ENCODE results near the gene ZNF212. TPM values are rescaled to one million over a fixed set of nuclear protein-coding genes. Genes with fewer than 3 reads are reported as not detected.

Gene ZNF212
- total RNA-seq, result 10 to 100 TPM; 14.6 to 15.5 TPM

GRCh38 chr7:149239345-149240143 is at the start of gene ZNF212:
Gene ZNF212 (plus strand): TSS chr7:149239651. CDS start chr7:149239779, 128 bp downstream.
- DNase-seq, result peak; percentile 88
- Mint-ChIP-seq H3K27ac (peak within 1 kb of the TSS; percentile 81), H3K4me3 (peak within 1 kb of the TSS; percentile 92), H3K9me3 (peaks cover 3% of the 10 kb centered on the region), H3K4me1 (peaks cover 16% of the 10 kb centered on the region), H3K27me3 (no peaks in the 10 kb centered on the region), H3K36me3 (peaks cover 9% of the 10 kb centered on the region)
- ATAC-seq (ENCODE audit: low read depth), result peak; percentile 100
- POLR2A ChIA-PET, result interaction anchor here (0.6 to 1.5 kb wide), 2 partner anchors 44 to 120 kb away, joined by 3 to 4 read pairs; partner anchors contain the start of gene ZNF282

DNA sequence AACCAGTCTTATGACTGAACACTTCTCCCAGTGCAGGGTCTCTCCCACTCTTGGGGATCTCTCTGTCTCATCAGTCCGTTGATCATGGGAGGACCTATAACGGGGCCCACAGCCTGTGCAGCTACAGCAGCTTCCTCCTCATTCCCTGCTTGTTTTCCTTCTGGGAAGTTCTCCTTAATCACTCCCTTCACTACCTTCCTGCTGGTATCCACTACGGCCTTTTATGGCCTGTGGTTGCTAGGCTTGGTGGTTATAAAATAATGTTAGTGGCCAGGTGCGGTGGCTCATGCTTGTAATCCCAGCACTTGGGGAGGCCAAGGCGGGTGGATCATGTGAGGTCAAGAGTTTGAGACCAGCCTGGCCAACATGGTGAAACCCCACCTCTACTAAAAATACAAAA is 47.6 kb upstream of the ZNF212 start:
- Mint-ChIP-seq H3K4me3 (peak overlapping the region; percentile 58), H3K4me1 (peaks cover 13% of the 10 kb centered on the region), H3K27ac (no peak overlapping the region), H3K36me3 (no peaks in the 10 kb centered on the region), H3K9me3 (no peaks in the 10 kb centered on the region), H3K27me3 (peaks cover 16% of the 10 kb centered on the region)
- DNase-seq (no peak), ATAC-seq (ENCODE audit: low read depth) (no peak)
- POLR2A ChIA-PET, result no interaction called here

GRCh38 chr7:149194799-149195179 is 44.7 kb upstream of the ZNF212 start:
- Mint-ChIP-seq H3K27ac (peak overlapping the region; percentile 34), H3K27me3 (peaks cover 13% of the 10 kb centered on the region), H3K36me3 (peaks cover 10% of the 10 kb centered on the region), H3K9me3 (no peaks in the 10 kb centered on the region), H3K4me3 (peak overlapping the region; percentile 85), H3K4me1 (peaks cover 29% of the 10 kb centered on the region)
- DNase-seq, result no peak
- no peak for ATAC-seq (ENCODE audit: low read depth)
- POLR2A ChIA-PET, result interaction anchor here (0.7 to 3.4 kb wide), 5 partner anchors 11 to 69 kb away, joined by 3 to 17 read pairs (median 9); partner anchors contain the start of genes ZNF398, ZNF425 and ZNF783

DNA sequence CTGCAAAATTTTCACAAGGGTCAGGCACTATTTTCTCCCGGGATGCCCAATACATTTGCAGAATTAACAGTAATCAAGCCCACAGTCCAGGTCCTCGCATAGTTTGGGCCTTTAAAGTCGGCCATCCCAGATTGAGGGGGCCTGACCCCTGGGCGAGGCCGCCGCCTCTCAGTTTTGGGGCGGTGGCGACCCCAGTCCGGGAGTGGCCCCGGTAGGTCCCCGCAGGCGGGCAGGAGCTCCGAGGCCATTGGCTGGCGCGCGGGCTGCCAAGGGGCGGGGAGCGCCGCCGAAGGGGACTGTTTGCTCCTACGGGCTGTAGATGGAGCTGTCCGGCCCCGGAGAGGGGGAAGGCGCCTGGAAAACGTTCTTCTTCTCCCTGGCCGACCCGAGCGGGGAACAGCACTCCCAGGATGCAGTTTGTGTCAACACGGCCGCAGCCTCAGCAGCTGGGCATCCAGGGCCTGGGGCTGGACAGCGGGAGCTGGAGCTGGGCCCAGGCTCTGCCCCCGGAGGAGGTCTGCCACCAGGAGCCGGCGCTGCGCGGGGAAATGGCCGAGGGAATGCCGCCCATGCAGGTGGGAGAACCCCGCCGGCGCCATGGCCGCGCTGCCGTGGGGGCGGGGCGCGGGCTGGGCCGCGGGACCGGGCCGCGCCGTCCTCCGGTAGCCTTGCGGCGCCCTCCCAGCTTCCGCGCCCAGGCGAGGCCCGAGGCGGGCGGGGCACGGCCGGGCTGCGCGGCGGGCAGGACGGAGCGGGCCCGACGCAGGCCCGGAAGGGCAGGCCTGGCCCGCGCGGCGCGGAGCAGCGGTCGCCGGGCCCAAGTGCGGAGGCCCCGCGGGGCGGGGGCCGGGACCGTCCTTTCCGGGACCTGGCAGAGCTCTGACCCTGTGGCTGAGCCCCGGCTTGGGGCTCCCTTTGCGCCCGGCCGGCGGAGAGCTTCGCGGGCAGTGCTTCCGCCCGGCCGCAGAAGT is 44.0 kb upstream of the ZNF212 start, which contains the start of gene ZNF282:
Gene ZNF282 (plus strand): TSS at position 367 of the 971 bp plus-strand sequence. CDS start 44 bp downstream, at position 411.
- peak within 1 kb of the TSS; percentile 88 for H3K27ac Mint-ChIP-seq
- H3K27me3 Mint-ChIP-seq, result peaks cover 9% of the 10 kb centered on the region
- peak within 1 kb of the TSS; percentile 90 for H3K4me3 Mint-ChIP-seq
- DNase-seq, result peak; percentile 81
- peaks cover 28% of the 10 kb centered on the region for H3K4me1 Mint-ChIP-seq
- no peaks in the 10 kb centered on the region for H3K9me3 Mint-ChIP-seq
- POLR2A ChIA-PET, result interaction anchor here (0.7 to 3.4 kb wide), 10 partner anchors 12 to 265 kb away, joined by 3 to 17 read pairs (median 5); partner anchors contain the start of genes ZNF398, ZNF425, ZNF777 and ZNF783
- peak; percentile 89 for ATAC-seq (ENCODE audit: low read depth)
- H3K36me3 Mint-ChIP-seq, result peaks cover 14% of the 10 kb centered on the region

DNA sequence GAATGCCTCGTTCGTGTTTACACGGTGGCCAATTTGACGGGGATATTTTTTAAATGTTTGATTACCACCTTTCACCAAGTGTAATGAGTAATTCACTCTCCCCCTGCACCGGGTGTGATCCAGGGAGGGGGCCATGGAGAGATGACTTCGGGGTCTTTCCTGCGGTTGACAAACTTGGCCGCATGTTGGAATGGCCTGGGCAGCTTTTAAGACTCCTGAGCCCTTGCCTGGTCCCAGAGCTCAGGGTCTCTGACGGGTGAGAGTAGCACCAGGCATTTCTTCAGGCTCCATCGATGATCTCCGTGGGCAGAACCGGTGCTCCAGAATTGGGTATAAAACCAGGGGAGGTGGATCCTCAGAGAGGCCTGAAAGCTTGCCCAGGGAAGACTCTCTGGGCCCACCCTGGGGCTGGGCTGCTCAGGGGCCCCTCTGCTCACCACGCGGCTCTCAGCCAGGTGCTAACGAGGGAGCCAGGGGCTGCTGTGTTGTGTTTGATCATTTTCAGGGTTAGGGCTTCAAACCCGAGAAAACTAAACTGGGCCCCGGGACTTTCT is 43.2 kb upstream of the ZNF212 start:
- no peak for DNase-seq
- peak; percentile 5 for ATAC-seq (ENCODE audit: low read depth)
- Mint-ChIP-seq H3K4me1 (peaks cover 28% of the 10 kb centered on the region), H3K9me3 (no peaks in the 10 kb centered on the region), H3K27me3 (peaks cover 9% of the 10 kb centered on the region), H3K4me3 (peak overlapping the region; percentile 90), H3K36me3 (peaks cover 20% of the 10 kb centered on the region), H3K27ac (peak overlapping the region; percentile 88)
- POLR2A ChIA-PET, result interaction anchor here (1.1 to 3.4 kb wide), 8 partner anchors 17 to 264 kb away, joined by 3 to 17 read pairs (median 6); partner anchors contain the start of genes ZNF398, ZNF425, ZNF777 and ZNF783

- DNase-seq (peak; percentile 37), ATAC-seq (ENCODE audit: low read depth) (no peak)
- Mint-ChIP-seq H3K4me1 (peaks cover 26% of the 10 kb centered on the region), H3K27me3 (peaks cover 8% of the 10 kb centered on the region), H3K36me3 (peaks cover 22% of the 10 kb centered on the region), H3K4me3 (peak overlapping the region; percentile 90), H3K9me3 (no peaks in the 10 kb centered on the region), H3K27ac (peak overlapping the region; percentile 88)
- POLR2A ChIA-PET, result interaction anchor here (1.1 to 3.4 kb wide), 4 partner anchors 50 to 71 kb away, joined by 4 to 17 read pairs (median 9); partner anchors contain the start of genes ZNF398 and ZNF425
Measured at GRCh38 chr7:149196705-149197171, 42.7 kb upstream of the ZNF212 start.

DNA sequence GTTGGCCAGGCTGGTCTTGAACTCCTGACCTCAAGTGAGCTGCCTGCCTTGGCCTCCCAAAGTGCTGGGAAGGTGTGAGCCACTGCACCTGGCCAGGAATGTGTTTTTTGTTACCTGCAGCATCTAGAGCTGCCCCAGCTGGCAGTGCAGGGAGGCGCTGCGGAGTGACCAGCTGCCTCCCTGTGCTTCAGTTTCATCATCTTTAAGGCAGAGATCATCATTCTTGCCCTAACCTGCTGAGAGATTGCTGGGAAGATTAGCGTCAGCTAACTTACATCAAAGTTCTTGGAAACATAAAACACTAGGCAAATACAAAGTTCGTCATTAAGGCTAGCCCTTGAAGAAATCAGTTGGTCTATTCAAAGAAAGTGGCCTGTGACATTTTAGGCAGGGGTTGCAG is 41.8 kb upstream of the ZNF212 start:
- H3K27ac Mint-ChIP-seq, result peak overlapping the region; percentile 5
- no peaks in the 10 kb centered on the region for H3K9me3 Mint-ChIP-seq
- H3K4me1 Mint-ChIP-seq, result peaks cover 26% of the 10 kb centered on the region
- no peak for ATAC-seq (ENCODE audit: low read depth)
- POLR2A ChIA-PET, result interaction anchor here (3.4 kb wide), 1 partner anchor 50 kb away, joined by 17 read pairs; the partner anchor contains the start of gene ZNF398
- peaks cover 4% of the 10 kb centered on the region for H3K27me3 Mint-ChIP-seq
- DNase-seq, result no peak
- peak overlapping the region; percentile 90 for H3K4me3 Mint-ChIP-seq
- H3K36me3 Mint-ChIP-seq, result peaks cover 24% of the 10 kb centered on the region

DNA sequence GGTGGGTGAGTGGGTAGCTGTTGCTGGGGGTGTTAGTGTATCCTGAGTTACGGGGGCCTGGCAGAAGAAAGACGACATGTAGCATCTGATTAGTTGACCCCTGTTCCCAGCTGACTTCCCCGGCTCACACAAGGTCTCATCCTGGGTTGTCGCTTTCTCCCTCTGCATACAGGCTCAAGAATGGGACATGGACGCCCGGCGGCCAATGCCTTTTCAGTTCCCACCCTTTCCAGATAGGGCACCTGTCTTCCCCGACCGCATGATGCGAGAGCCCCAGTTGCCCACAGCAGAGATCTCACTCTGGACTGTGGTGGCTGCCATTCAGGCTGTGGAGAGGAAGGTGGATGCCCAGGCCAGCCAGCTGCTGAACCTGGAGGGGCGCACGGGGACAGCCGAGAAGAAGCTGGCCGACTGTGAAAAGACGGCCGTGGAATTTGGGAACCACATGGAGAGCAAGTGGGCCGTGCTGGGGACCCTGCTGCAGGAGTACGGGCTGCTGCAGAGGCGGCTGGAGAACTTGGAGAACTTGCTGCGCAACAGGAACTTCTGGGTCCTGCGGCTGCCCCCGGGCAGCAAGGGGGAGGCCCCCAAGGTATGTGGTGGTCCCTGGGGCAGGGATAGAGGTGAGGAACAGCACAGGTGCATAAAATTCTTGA is 41.2 kb upstream of the ZNF212 start:
- no peak overlapping the region for H3K4me3 Mint-ChIP-seq
- H3K4me1 Mint-ChIP-seq, result peaks cover 28% of the 10 kb centered on the region
- H3K27me3 Mint-ChIP-seq, result peaks cover 4% of the 10 kb centered on the region
- H3K36me3 Mint-ChIP-seq, result peaks cover 24% of the 10 kb centered on the region
- peak overlapping the region; percentile 5 for H3K27ac Mint-ChIP-seq
- DNase-seq, result no peak
- POLR2A ChIA-PET, result no interaction called here
- no peaks in the 10 kb centered on the region for H3K9me3 Mint-ChIP-seq
- ATAC-seq (ENCODE audit: low read depth), result no peak

- Mint-ChIP-seq H3K9me3 (no peaks in the 10 kb centered on the region), H3K4me1 (peaks cover 29% of the 10 kb centered on the region), H3K4me3 (no peak overlapping the region), H3K27ac (peak overlapping the region; percentile 17), H3K36me3 (peaks cover 33% of the 10 kb centered on the region), H3K27me3 (no peaks in the 10 kb centered on the region)
- POLR2A ChIA-PET, result no interaction called here
- no peak for ATAC-seq (ENCODE audit: low read depth)
- DNase-seq, result no peak
Measured at GRCh38 chr7:149199234-149199995, 40.0 kb upstream of the ZNF212 start.

- Mint-ChIP-seq H3K27me3 (no peaks in the 10 kb centered on the region), H3K4me3 (no peak overlapping the region), H3K27ac (peak overlapping the region; percentile 80), H3K9me3 (no peaks in the 10 kb centered on the region), H3K4me1 (peaks cover 15% of the 10 kb centered on the region), H3K36me3 (peaks cover 47% of the 10 kb centered on the region)
- DNase-seq, result no peak
- POLR2A ChIA-PET, result interaction anchor here (0.6 kb wide), 1 partner anchor 209 kb away, joined by 7 read pairs; no protein-coding TSS in a partner anchor
- peak; percentile 42 for ATAC-seq (ENCODE audit: low read depth)
Measured at GRCh38 chr7:149202831-149203231, 36.6 kb upstream of the ZNF212 start.

- ATAC-seq (ENCODE audit: low read depth), result no peak
- Mint-ChIP-seq H3K4me3 (no peak overlapping the region), H3K27me3 (no peaks in the 10 kb centered on the region), H3K36me3 (peaks cover 36% of the 10 kb centered on the region), H3K9me3 (no peaks in the 10 kb centered on the region), H3K27ac (no peak overlapping the region), H3K4me1 (peaks cover 10% of the 10 kb centered on the region)
- no peak for DNase-seq
- POLR2A ChIA-PET, result no interaction called here
Measured at GRCh38 chr7:149205690-149206381, 33.6 kb upstream of the ZNF212 start.

All from activated naive CD8-positive, alpha-beta T cell treated with anti-CD3 and anti-CD28 coated beads, Interleukin-2, amount 10 ng/mL, durations not matched to agents 7 days and 5 days (primary cell).